NCI-H1105 treated with DMSO at 0.1 percent for 48 hours (cell line): ENCODE results near the gene WDR44.
"Not testable (repeated sequence)": the region's sequence is repeated elsewhere in the genome, so short reads cannot be mapped to it uniquely, and the experiment has no call there.

Experiments used
- DNase-seq: peaks from one replicate; lab custom pipeline; 2025; lab: John Stamatoyannopoulos, UW

WDR44 gene

DNA sequence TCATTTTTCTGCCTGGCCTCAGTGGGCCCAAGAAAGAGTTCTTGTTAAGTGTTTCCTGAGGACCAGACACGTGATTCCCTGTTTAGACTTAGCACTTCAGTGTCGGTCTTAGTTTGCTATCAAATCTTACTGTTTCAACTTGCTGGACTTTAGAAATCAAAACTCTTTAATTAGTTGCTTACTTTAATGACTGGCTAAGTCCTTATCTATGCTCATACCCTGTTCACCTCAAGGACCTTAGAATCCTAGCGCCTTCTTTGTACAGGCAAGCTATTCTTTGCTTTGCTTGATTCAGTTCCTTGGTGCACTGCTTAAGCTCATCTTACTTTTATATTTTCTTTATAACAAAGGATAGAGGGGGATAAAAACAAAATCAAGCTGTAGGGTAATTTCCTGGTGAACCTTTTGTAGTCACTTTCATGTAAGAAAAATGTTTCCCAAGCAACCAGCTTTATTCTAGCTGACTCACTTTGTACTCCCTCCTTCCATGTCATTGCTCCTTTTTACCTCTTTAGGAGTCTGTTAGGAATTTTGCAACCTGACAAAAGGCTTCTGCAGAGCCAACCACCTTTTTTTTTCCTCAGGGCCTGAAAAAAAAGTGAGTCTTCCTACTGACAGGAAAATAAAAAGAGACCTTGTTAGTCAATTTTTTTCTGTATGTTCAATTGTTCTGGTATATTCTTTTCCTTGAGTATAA is 14.7 kb downstream of the WDR44 start:
- no peak for DNase-seq

DNA sequence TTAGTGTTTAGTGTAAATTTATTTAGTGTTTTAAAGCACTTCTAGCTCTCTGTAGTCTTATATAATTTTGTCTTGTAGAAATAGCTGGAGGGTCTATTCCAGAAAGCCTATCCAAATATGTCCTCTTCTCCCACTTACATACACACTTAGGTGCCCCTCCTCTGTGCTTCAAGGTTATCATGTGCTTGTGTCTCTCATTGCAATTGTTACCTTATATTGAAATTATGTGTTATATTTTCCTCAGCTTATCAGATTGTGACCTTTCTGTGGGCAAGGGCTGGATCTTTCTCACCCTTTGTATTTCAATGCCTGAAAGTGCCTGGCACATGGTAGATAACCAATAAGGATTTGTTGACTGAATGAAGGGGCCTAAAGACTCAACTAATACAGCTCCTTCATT is 18.4 kb downstream of the WDR44 start:
- no peak for DNase-seq

- DNase-seq = no peak
Observed at GRCh38 chrX:118367338-118367737, 21.4 kb downstream of the WDR44 start.

- DNase-seq = no peak
Observed at GRCh38 chrX:118368398-118368797, 22.5 kb downstream of the WDR44 start.

DNA sequence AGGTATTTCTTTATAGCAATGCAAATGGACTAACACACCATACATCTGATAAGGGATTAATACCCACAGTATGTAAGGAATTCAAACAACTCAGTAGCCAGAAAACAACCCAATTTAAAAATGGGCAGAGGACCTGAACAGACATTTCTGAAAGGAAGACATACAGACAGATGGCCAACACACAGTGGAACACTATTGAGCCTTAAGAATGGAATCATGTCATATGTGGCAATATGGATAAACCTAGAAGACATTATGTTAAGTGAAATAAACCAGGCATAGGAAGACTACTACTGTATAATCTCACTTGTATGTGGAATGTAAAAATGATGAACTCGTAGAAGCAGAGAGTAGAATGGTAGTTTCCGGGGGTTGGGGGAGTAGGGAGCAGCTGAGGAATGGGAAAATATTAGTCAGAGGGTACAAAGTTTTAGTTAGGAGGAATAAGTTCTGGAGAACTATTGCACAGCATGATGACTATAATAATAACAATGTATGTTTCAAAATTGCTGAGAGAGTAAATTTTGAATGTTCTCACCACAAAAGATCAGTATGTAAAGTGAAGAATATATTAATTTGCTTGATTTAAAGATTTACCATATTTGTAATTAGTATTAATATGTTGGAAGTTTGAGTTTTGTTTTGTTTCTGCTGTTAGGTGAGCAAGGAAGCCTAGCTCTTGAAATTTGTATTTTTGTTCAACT is 25.2 kb downstream of the WDR44 start:
- no peak for DNase-seq

GRCh38 chrX:118373538-118373937 is 27.6 kb downstream of the WDR44 start:
- DNase-seq = peak; percentile 58

- no peak for DNase-seq
Observed at GRCh38 chrX:118383120-118383519, 37.2 kb downstream of the WDR44 start.

DNA sequence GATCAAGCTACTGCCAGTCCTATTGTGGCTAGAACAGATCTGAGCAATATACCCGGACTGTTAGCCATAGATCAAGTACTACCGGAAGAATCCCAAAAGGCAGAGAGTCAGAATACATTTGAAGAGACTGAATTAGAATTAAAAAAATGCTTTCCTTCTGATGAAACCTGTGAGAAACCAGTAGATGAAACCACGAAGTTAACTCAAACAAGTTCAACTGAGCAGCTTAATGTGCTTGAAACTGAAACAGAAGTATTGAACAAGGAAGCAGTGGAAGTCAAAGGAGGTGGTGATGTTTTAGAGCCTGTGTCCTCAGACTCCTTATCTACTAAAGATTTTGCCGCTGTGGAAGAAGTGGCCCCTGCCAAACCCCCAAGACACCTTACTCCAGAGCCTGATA is 46.8 kb downstream of the WDR44 start:
- no peak for DNase-seq

DNA sequence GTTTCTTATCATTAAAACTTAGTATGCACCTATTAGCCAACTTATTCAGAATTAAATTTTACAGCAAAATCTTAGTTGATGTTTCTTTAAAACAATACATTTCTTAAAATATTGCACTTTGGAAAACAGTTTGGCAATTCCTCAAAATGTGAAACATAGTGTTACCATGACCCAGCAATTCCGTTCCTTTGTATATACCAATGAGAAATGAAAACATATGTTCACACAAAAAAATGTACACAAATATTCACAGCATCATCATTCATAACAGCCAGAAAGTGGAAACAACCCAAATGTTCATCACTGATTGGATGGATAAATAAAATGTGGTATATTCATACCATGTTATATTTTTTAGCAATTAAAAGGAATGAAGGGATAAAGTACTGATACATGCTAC is 50.2 kb downstream of the WDR44 start:
- DNase-seq = no peak

DNA sequence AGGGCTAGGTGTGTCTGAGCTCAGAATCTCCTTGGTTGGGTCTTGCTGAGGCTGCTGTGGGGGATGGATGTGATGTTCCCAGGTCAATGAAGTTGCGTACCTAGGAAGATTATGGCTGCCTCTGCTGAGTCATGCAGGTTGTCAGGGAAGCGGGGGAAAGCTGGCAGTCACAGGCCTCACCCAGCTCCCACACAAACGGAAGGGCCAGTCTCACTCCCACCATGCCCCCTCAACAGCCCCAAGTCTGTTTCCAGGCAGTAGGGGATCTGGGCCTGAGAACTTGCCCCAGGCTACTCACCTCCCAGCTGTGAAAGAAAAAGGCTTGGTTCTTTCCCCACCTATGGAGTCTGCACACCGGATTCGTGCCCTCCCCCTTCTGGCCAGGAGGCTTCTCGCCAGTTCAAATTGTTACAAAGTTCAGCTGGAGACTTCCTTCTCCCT is 72.9 kb downstream of the WDR44 start:
- DNase-seq = no peak

- no peak for DNase-seq
Observed at GRCh38 chrX:118420462-118420861, 74.6 kb downstream of the WDR44 start.

DNA sequence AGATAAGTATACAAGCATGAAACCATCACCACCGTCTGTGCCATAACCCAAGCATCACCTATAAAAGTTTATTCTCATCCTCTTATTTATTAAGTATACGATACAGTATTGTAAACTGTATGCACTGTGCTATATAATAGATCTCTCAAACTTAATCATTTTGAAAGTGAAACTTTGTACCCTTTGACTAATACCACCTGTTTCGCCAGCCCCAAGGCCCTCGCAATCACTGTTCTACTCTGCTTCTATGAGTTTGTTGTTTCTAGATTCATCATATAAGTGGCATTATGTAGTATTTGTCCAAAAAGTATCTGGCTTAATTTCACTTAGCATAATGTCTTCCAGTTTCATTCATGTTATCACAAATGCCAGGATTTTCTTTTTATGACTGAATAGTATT is 77.7 kb downstream of the WDR44 start:
- DNase-seq = no peak

DNA sequence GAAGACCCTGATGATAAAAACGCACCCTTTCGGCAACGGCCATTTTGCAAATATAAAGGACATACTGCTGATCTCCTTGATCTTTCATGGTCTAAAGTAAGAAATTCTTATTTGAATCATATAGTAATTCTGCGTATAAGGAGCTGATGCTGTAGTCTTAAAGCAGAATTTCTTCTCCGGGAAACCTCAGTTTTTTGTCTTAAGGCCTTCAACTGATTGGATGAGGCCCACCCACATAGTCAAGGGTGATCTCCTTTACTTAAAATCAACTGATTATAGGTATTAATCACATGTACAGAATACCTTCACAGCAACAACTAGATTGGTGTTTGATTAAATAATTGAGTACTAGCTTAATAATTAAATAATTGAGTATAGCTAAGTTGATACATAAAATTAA is 86.9 kb downstream of the WDR44 start:
- DNase-seq = no peak

DNA sequence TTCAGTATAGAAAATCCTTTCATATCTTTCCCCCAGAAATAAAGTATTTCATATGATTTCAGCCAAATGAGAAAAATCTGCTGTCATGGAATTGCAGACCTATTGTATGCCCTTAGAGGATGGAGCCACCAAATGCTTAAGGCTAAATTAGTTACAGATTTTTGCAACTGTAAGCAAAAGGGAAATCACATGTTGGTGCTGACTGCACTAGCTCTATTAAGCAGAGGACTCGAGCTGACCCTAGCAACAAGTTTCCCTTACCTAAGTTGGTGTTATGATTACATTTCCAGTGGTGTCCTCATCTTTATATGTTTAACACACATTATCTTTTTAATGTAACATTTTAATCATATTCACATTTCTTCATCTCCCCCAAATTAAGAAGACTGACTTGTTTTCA is 91.4 kb downstream of the WDR44 start:
- no peak for DNase-seq

DNA sequence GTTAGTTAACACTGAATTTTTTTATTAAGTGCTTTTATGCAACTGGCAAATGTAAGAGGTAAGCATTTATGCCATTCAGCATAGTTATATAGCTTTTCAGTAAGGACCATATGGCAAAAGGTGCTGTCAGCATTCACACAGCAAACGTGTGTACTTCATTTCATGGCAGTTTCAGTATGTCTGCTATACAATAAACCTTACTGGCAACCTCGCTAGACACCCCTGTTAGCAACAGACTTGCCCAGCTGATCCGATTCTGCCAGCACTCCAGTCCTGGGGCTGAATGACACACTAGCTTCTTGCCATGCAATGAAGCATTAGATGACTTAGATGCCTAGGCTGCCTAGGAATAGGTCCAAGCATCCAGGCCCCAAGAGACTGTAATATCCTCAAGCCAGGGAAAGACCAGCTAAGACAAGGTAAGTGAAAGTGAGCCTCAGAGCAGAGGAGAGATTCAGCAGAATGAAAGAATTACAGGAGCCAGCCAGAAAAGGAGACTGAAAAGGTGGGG is 102.4 kb downstream of the WDR44 start:
- DNase-seq = no peak

GRCh38 chrX:118455013-118455412 is 109.1 kb downstream of the WDR44 start:
- no peak for DNase-seq

DNA sequence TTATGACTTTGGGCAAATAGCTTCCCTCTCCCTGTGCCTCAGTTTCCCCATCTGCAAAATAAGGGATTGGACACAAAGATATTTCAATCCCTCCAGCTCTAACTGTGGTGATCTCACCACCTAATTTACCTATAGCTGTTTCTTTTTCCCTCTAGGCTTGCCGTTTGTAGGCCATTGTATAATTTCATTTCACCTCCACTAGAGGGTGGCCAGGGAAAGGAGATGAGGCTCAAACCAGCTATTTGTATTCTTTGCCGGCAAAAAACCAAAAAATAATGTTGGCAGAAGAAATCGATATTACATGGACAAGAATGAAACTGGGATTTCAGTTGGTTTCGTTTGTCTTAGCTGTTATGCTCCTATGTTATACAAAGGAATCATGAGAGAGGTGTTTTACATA is 113.6 kb downstream of the WDR44 start:
- peak; percentile 11 for DNase-seq

DNA sequence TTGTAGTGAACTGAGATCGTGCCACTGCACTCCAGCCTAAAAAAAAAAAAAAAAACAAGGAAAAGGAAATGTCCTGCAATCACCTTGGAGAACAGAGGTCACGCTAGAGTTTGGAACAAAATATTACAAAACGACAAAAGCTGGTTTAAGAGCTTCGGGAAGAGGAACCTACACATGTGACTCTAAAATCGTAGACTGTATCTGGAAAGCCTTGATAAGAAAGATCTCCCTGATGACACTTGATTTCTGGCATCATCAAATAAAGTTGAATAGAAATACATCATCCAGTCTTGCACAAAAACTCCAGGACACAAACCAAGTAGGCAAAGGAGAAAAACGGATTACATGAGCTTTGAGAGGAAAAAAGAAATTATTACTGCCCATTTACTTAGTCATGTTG is 118.6 kb downstream of the WDR44 start:
- no peak for DNase-seq

DNA sequence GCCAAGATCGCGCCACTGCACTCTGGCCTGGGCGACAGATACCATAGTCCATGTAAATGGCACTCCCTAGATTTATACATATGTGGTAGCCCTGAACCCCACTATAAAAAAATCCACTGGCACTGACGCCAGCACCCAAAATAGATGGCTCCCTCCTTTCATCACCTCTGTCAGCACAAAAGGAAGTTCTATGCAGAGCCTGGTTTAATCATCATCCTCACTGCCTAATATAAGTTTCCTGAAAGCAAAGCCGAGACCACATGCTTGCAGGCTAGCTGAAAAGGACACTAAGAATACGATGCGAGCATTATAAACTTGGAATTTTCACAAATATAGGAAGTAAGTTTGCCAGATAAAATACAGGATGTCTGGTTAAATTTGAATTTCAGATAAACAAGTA is 122.2 kb downstream of the WDR44 start:
- no peak for DNase-seq

- not testable (repeated sequence) for DNase-seq
Observed at GRCh38 chrX:118470721-118471347, 124.9 kb downstream of the WDR44 start.

GRCh38 chrX:118474586-118474985 is 128.7 kb downstream of the WDR44 start:
- no peak for DNase-seq

DNA sequence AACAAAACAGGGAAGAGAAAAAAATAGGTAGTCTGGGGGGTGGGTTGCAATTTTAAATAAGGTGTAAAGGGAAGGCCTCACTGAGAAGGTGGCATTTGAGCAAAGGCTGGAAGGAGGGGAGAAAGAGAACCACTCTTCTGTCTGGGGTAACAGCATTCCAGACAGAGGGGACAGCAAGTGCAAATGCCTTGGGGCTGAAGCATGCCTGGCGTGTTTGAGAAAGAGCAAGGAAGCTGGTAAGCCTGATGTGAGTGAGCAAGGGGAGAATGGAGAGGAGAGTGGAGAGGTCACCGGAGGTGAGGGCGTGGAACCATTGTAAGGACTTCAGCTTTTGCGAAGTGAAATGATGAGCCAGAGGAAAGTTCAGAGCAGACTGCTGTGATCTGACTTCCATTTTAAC is 130.0 kb downstream of the WDR44 start:
- DNase-seq = no peak

GRCh38 chrX:118480172-118480571 is 134.3 kb downstream of the WDR44 start:
- no peak for DNase-seq
